Measurements from ENCODE around the gene LARGE1.

The LARGE1 gene

DNA sequence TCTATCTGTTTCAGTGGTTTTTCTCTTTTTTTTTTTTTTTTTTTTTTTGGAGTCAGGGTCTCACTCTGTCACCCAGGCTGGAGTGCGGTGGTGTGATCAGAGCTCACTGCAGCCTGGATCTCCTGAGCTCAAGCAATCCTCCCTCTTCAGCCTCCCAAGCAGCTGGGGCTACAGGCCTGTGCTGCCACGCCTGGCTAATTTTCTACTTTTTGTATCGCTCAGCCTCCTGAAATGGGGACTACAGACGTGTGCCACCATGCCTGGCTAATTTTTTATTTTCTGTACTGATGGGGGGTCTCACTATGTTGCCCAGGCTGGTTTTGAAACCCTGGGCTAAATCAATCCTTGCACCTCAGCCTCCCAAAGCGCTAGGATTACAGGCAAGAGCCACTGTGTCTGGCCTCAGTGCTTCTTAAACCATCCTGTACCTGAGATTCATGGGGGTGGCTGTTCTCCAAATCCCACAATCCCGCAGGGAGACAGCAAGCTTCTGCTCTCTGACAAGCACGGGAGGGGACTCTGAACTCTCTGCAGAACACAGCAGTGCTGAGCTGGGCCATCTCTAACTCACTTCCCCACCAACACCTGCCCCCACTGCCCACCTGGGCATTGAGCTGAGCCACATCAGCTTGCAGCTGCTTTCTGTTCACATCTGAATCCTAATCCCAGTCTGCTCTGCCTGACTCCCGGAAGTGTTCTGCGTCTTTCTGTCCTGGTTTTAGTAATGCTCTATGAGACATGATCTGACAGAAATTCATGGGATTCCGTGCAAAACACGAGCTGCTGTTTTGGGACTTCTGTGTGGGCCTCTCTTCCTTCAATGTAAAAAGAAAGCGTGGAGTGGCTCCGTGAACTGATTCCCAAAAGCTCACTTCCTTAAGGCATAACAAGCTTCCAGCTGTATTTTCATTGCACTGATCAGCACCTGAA is 400.0 kb downstream of the LARGE1 start:
- DNase-seq (ENCODE audit: low spot score): no peak

GRCh38 chr22:33519071-33519973 is 401.0 kb downstream of the LARGE1 start:
- no peak for DNase-seq (ENCODE audit: low spot score)

DNA sequence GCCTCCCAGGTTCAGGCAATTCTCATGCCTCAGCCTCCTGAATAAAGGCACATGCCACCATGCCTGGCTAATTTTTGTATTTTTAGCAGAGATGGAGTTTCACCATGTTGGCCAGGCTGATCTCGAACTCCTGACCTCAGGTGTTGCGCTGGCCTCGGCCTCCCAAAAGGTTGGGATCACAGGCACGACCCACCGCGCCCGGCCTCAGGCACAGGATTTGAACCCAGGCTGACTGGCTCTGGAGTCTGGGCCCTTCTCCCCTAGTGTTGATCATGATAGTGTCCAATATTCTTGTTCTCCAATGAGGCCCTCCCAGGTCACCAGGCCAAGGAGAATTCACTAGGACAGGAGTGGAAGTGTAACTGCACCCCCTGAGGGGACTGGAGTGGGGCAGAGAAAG is 401.9 kb downstream of the LARGE1 start:
- no peak for DNase-seq (ENCODE audit: low spot score)

DNA sequence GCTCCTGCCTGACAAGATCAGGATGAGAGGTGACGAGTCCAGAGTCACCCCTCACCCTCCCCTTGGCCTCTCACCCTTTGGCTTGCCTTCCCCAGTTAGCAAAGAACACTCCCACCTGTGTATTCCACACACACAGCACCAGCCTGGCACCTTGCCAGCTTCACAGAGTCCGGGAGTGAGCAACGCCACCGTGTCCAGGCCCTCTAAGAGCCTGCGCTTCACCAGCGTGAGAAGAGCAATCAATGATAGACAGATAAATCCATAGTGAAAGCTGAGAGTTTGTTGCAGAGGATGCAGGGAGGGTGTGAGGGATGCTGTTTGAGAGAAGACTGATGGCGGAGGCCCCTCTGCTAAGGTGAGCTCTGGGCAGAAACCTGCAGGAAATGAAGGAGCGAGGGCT is 404.5 kb downstream of the LARGE1 start:
- DNase-seq (ENCODE audit: low spot score): no peak

DNA sequence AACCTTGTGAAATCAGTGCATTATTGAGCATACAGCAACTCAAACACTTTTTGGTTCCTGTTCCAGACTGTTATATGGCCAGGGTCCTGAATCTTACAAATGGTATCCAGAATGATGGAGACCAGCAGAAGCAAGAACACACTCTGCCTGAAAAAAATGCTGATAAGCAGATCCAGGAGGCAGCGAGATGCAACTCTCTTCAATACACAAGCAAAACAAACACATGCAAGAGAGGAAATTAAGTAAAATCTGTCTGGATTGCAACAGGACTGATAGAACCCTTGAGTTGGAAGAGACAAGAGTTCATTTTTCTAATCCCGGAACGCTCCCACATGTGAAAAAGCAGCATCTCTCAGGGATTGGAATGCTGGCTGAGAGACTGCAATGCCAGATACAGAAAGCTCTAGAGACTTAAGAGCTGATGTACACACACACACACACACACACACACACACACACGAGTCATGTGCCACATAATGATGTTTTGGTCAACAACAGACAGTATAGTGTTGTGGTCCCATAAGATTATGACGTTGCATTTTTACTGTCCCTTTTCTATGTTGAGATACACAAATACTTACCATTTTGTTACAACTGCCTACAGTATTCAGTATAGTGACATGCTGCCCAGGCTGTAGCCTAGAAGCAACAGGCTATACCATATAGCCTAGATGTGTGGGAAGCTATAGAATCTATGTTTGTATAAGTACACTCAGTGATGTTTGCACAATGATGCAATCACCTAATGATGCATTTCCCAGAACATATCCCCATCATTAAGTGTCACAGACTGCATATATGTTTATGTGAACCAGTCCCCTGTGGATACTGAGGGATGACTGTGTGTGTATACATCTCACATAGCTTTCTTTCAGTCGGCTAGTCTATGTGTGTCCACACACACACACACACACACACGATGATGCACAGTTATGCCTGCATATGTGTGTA is 406.6 kb downstream of the LARGE1 start:
- DNase-seq (ENCODE audit: low spot score): no peak

DNA sequence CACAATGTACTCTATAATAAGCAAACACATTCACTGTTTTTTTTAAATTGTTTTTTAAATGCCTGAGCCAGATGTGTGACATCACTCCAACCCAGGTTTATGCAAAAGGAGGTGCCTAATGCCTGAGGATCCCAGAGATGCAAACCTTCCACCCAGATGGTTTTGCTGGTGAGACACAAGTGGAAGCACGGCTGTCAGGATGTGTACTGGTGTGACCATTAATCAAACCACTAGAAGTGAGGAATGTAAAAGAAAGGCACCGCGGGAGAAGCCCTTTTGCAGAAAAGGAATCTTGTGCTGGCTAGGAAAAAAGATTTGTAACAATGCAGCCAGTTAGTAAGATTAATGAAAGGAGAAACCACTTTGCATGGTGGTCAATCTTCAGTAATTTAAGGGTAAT is 407.4 kb downstream of the LARGE1 start:
- no peak for DNase-seq (ENCODE audit: low spot score)

GRCh38 chr22:33510429-33510904 is 409.8 kb downstream of the LARGE1 start:
- DNase-seq (ENCODE audit: low spot score): no peak

GRCh38 chr22:33504941-33505625 is 415.2 kb downstream of the LARGE1 start:
- no peak for DNase-seq (ENCODE audit: low spot score)

DNA sequence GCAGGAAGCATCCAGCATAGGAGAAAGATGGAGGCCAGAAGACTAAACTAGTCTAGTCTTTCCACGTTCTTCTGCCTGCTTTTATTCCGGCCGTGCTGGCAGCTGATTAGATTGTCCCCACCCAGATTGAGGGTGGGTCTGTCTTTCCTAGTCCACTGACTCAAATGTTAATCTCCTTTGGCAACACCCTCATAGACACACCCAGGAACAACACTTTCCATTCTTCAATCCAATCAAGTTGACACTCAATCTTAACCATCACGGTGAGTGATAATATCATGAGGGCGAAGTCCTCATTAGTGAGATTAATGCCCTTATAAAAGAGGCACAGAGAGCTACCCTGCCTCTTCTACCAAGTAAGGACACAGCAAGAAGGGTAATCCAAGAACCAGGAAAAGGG is 424.2 kb downstream of the LARGE1 start:
- no peak for DNase-seq (ENCODE audit: low spot score)

DNA sequence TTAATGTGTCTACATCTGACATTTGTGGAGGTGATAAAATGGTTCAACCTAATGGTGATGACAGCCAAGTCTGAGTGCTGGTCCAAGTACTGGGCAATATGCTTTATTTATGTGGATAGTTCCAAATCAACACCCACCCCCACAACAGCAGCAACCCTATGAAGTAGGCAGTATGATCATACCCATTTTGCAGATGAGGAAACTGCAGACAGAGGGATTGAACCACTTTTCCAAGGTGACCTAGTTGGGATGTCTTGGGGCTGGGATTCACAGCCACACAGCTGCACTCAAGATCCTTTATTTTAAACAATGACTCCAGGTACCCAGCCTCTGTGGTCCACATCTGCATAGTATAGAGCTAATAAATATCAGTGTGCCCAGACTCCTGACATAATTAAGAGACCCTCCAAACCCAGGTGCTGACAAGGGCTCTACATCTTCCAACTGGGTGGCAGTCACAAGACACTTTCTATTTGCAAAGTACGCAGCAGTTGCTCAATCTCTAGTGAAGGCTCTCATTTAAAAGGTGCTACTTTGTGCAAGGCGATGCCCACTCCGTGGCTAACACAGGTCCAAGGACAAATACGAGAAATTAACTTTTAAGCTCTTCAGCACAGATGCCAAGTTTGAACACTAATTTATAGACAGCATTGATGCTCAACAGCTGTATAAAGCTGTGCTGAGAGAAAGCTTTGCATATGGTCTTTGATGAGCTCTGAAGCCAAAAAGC is 426.6 kb downstream of the LARGE1 start:
- DNase-seq (ENCODE audit: low spot score): no peak

GRCh38 chr22:33492210-33492651 is 428.0 kb downstream of the LARGE1 start:
- no peak for DNase-seq (ENCODE audit: low spot score)

DNA sequence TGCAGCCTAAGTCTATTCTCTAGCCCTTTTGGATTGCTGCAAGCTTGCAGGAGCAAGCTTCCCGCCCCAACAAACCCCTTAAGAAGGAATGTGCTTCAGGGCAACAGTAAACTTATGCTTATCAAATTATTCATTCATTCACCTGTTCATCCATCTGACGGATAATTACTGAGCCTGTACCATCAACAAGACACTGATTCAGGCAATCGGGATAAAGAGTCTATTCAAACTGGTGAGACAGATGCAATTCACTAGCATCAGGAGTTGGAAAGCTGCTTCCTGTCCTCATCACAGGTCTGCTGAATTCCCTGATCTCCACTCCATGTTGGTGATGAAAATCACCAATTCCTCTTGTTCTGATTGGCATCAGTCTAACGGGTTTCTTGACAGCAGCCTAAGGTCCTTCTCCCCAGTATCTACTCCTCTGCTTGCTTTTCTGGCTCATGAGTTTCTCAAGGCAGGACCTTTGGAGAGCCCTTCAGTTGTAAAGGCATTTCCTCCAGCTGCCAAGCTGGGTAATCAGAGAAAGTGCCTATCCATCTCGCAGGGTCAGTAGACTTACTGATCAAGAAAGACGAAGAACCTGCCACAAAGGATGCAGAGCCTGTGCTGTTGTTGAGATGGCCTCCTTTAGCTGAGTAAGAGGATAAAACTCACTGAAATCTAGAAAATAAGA is 433.1 kb downstream of the LARGE1 start:
- no peak for DNase-seq (ENCODE audit: low spot score)

- no peak for DNase-seq (ENCODE audit: low spot score)
Observed at GRCh38 chr22:33481550-33481949, 438.7 kb downstream of the LARGE1 start.

GRCh38 chr22:33477120-33478111 is 442.9 kb downstream of the LARGE1 start:
- no peak for DNase-seq (ENCODE audit: low spot score)

- no peak for DNase-seq (ENCODE audit: low spot score)
Observed at GRCh38 chr22:33476716-33477115, 443.6 kb downstream of the LARGE1 start.

- DNase-seq (ENCODE audit: low spot score): no peak
Observed at GRCh38 chr22:33476206-33476605, 444.1 kb downstream of the LARGE1 start.

GRCh38 chr22:33474587-33474986 is 445.7 kb downstream of the LARGE1 start:
- no peak for DNase-seq (ENCODE audit: low spot score)

All from hematopoietic multipotent progenitor cell treated with erythropoietin and hydrocortisone succinate and interleukin-3 and kit ligand, for 17 days (in vitro differentiated cells).